Testis (tissue), 3 donors: ENCODE data around the gene SLC2A6. TPM values are rescaled to one million over a fixed set of nuclear protein-coding genes. Genes with fewer than 3 reads are reported as not detected.

Experiments
- DNase-seq: peaks from one replicate; pipeline ENCODE4 v3.0.0-alpha.2; 2019
- H3K27ac ChIP-seq, 2 donors: fragments of 200-600 bp; sonication (generic); one replicate each; pipeline ENCODE4 v1.5.1; 2019
- H3K27me3 ChIP-seq: fragments of 200-600 bp; sonication (generic); one replicate; pipeline ENCODE4 v1.5.1; 2019
- H3K36me3 ChIP-seq: fragments of 200-600 bp; sonication (generic); one replicate; pipeline ENCODE4 v1.5.1; 2017; ENCODE audit warnings: low read depth; ENCODE audit errors: missing control alignments
- H3K4me1 ChIP-seq: fragments of 200-600 bp; sonication (generic); one replicate; pipeline ENCODE4 v1.5.1; 2019
- H3K4me3 ChIP-seq, 2 donors: fragments of 200-600 bp; sonication (generic); one replicate each; pipeline ENCODE4 v1.5.1; 2017 to 2019
- H3K9me3 ChIP-seq: fragments of 200-600 bp; sonication (generic); one replicate; pipeline ENCODE4 v1.5.1; 2017
- POLR2A ChIP-seq: fragments of 450-650 bp; IDR thresholded peaks from one replicate; pipeline ENCODE4 v1.6.1; 2017; ENCODE audit warnings: antibody characterized with exemption, mild to moderate bottlenecking, moderate library complexity
- WGBS, 2 donors: methylation state at CpG; one replicate each; pipeline ENCODE4 v1.1.5; 2018; 5-methylcytosine and 5-hydroxymethylcytosine counted together
- intact Hi-C: fragments of 100-400 bp; cut with DNase I; formaldehyde crosslinking; loops from one replicate; pipeline ENCODE4 v1.15.1; 2023; ENCODE audit warnings: low total_unique reads
- polyA plus RNA-seq: library from polyadenylated mRNA; stranded (reverse); fragments of 350-450 nt; fragmentation: Illumina TruSeq; extraction: RNeasy Lipid Tissue Mini Kit (QIAGEN cat#74804); gene quantifications from one replicate; pipeline ENCODE4 v1.2.3, GENCODE V29; 2014; ENCODE audit warnings: low read depth, low replicate concordance; ENCODE audit not compliant: insufficient read depth
- total RNA-seq, 2 donors: library from RNA; depleted of rRNA; stranded (reverse); fragments of >200 nt; gene quantifications; one replicate each; pipeline ENCODE4 v1.2.3, GENCODE V29; 2016
- TF ChIP-seq, protein P1 (sequence below), 3 experiments: fragments of 450-650 bp in 2 of 3; fragments of 200-600 bp in 1 of 3; sonication (generic) in 1 of 3; IDR thresholded peaks; one replicate each; pipeline ENCODE4 v1.5.1; 2016 to 2019; ENCODE audit warnings: antibody characterized with exemption in 3 of 3, mild to moderate bottlenecking in 2 of 3, moderate library complexity in 1 of 3

The SLC2A6 gene
- total and polyA plus RNA-seq, 3 donors from 2014 or later: 2.6 to 3.5 (median 2.9) TPM

DNA sequence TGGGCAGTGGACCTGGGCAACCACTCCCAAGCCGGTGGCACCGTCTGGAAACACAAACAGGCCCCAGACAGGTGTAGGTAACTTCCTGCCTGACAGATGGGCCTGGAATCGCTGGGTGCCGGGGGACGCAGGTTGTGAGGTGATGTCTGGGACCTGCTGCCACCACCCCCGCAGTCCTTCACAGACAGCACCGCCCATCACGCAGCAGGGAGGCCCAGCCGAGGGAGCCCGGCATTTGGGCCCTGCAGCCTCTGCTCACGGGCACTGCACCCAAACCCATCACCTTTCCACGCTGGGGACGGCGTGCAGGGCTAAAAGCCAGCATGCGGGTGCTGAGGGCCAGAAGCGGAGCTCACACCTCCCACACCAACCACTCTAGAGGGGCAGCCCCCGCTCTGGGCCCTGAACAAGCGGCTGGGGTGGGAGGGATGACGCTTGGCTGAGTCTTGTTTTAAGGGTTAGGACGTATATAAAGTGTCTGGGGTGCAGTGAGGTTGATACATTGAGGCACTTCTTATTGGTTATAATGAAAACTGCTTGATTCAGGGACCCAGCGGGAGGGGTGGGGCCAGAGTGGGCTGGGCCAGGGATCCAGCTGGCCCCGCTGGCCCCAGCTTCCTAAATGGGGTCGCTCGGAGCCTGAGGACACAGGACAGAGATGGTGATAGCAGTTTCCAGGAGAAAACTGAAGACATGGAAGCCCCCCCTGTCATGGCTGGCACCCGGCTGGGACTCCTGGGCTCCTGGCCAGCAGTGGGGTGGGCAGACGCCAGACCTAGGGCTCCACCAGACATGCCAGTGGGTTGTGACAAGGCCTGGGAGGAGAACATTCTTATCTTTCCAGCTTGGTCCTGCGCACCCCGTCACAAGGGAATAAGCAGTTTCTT, 34.6 kb upstream of the SLC2A6 start:
- H3K4me1 ChIP-seq: peaks cover 33% of the 10 kb centered on the region
- no peaks in the 10 kb centered on the region for H3K9me3 ChIP-seq
- H3K4me3 ChIP-seq: no peak overlapping the region
- no peak overlapping the region for H3K27ac ChIP-seq
- DNase-seq: no peak
- TF ChIP-seq, protein P1, sequence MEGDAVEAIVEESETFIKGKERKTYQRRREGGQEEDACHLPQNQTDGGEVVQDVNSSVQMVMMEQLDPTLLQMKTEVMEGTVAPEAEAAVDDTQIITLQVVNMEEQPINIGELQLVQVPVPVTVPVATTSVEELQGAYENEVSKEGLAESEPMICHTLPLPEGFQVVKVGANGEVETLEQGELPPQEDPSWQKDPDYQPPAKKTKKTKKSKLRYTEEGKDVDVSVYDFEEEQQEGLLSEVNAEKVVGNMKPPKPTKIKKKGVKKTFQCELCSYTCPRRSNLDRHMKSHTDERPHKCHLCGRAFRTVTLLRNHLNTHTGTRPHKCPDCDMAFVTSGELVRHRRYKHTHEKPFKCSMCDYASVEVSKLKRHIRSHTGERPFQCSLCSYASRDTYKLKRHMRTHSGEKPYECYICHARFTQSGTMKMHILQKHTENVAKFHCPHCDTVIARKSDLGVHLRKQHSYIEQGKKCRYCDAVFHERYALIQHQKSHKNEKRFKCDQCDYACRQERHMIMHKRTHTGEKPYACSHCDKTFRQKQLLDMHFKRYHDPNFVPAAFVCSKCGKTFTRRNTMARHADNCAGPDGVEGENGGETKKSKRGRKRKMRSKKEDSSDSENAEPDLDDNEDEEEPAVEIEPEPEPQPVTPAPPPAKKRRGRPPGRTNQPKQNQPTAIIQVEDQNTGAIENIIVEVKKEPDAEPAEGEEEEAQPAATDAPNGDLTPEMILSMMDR (IDR thresholded peaks at IDR 0.05): no peak
- no peak for TF ChIP-seq POLR2A
- WGBS, 2 donors: 61 to 74% methylated on average over 14 to 28 of the region's 28 CpGs
- no peaks in the 10 kb centered on the region for H3K36me3 ChIP-seq
- H3K27me3 ChIP-seq: no peaks in the 10 kb centered on the region
- intact Hi-C loops: no loop called here

DNA sequence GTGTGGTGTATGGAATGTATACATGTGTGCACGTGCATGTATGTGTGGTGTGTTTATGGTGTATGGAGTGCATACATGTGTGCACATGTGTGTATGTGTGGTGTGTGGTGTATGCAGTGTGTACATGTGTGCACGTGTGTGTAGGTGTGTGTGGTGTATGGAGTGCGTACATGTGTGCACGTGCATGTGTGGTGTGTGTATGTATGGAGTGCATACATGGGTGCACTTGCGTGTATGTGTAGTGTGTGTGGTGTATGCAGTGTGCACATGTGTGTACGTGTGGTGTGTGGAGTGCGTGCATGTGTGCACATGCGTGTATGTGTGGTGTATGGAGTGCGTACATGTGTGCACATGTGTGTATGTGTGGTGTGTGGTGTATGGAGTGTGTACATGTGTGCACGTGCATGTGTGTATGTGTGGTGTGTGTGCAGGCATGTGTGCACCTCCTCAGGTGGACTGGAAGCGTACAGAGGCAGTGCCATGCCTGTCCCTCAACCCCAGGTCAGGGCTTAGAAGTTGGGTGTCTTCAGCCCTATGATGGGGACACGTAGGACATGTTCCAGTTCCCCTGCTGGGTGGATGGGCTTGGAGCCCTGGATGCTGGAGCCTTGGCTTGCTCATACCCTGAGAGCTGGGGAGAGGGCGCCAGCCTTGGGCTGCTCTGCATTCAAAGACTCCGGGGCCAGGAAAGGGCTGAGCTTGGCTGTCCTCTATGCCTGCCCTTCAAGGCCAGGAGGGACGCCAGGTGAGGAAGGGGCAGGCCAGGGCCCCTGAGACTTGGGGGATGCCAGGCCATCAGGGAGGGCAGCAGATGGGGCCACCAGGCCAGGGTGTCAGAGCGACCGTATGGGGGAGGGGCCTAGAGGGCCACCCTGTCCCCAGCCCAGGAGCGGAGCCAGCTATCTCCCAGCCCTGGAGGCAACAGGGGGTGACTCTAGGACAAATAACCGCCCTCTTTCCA, 33.6 kb upstream of the SLC2A6 start:
- 80 to 81% methylated on average over 17 to 19 of the region's 19 CpGs for WGBS, 2 donors
- intact Hi-C loops: no loop called here
- H3K4me3 ChIP-seq: no peak overlapping the region
- no peak for DNase-seq
- no peaks in the 10 kb centered on the region for H3K27me3 ChIP-seq
- H3K4me1 ChIP-seq: peaks cover 33% of the 10 kb centered on the region
- H3K36me3 ChIP-seq: no peaks in the 10 kb centered on the region
- H3K9me3 ChIP-seq: no peaks in the 10 kb centered on the region
- no peak overlapping the region for H3K27ac ChIP-seq
- TF ChIP-seq, protein P1 (IDR thresholded peaks at IDR 0.05): no peak
- TF ChIP-seq POLR2A: no peak

DNA sequence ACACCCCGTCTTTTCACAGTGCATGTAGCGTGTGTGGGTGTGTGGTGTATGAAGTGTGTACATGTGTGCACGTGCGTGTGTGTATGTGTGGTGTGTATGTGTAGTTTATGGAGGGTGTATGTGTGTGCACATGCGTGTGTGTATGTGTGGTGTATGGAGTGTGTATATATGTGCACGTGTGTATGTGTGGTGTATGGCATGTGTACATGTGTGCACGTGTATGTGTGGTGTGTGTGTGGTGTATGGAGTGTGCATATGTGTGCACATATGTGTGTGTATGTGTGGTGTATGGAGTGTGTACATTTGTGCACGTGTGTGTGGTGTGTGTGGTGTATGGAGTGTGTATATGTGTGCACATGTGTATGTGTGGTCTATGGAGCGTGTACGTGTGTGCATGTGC, 32.7 kb upstream of the SLC2A6 start:
- Histone ChIP-seq H3K36me3 (no peaks in the 10 kb centered on the region), H3K4me1 (peaks cover 38% of the 10 kb centered on the region), H3K4me3 (no peak overlapping the region), H3K27me3 (no peaks in the 10 kb centered on the region), H3K27ac (no peak overlapping the region), H3K9me3 (no peaks in the 10 kb centered on the region)
- WGBS, 2 donors: 81% methylated on average over 10 of the region's 10 CpGs
- no peak for TF ChIP-seq POLR2A
- TF ChIP-seq, protein P1 (IDR thresholded peaks at IDR 0.05): no peak
- intact Hi-C loops: no loop called here
- DNase-seq: no peak

DNA sequence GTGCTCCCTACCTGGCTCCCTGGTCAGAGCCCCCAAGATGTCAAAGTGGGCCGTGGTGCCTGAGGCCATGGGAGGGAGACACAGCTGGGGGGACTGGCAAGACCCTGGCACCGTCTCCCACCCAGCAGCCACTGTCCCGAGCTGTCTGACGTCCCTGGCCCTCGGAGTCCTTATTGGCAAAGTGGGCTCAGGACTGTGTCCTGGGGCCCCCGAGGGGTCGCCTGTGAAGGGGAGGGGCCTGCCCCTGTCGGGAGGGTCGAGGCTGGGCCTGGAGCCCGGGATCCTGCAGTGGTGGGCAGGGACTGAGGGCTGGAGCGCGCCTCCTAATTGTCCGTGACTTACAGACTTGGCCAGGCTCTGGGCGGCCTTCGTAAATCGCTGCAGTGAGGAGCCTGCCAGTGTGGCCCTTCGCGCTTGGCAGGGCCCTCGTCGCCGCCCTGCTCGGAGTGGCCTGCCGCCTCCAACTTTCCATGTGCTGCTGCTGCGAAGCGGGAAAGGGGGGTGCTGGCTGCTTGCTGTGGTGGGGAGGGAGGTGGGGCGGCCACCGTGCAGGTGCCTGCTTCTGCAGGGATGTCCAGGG, 32.1 kb upstream of the SLC2A6 start:
- H3K36me3 ChIP-seq: no peaks in the 10 kb centered on the region
- intact Hi-C loops: no loop called here
- WGBS, 2 donors: 92 to 96% methylated on average over 18 to 20 of the region's 27 CpGs

More for the DNA sequence above, 32.1 kb upstream of the SLC2A6 start:
- Histone ChIP-seq H3K4me1 (peaks cover 42% of the 10 kb centered on the region), H3K4me3 (no peak overlapping the region), H3K27me3 (no peaks in the 10 kb centered on the region), H3K9me3 (no peaks in the 10 kb centered on the region), H3K27ac (no peak overlapping the region)
- DNase-seq: no peak
- no peak for TF ChIP-seq POLR2A
- TF ChIP-seq, protein P1 (IDR thresholded peaks at IDR 0.05): no peak
